GM13976 (cell line): ENCODE data around the gene P4HTM.

Experiments used
- DNase-seq: peaks from one replicate; pipeline ENCODE4 v3.0.0; 2012; ENCODE audit warnings: low spot score
- in situ Hi-C: fragments of 300-500 bp; cut with MboI; formaldehyde crosslinking; loops from one replicate; pipeline ENCODE4 v1.12.0; 2022; ENCODE audit warnings: low sequenced_read_pairs, mixed read lengths, inconsistent platforms; ENCODE audit not compliant: unreplicated experiment
- TF ChIP-seq, protein P1 (sequence below): IDR thresholded peaks from 2 replicates; pipeline ENCODE4 v1.5.1; 2012; ENCODE audit warnings: borderline replicate concordance, mild to moderate bottlenecking; ENCODE audit not compliant: insufficient read depth; ENCODE audit errors: extremely low read depth, missing control alignments, control extremely low read depth

Gene P4HTM

GRCh38 chr3:49017971-49018706 is 28.1 kb downstream of the P4HTM start, which contains the start of gene DALRD3:
DALRD3 (minus strand) TSS chr3:49018580; CDS start chr3:49018564, 16 bp downstream.
- TF ChIP-seq, protein P1, sequence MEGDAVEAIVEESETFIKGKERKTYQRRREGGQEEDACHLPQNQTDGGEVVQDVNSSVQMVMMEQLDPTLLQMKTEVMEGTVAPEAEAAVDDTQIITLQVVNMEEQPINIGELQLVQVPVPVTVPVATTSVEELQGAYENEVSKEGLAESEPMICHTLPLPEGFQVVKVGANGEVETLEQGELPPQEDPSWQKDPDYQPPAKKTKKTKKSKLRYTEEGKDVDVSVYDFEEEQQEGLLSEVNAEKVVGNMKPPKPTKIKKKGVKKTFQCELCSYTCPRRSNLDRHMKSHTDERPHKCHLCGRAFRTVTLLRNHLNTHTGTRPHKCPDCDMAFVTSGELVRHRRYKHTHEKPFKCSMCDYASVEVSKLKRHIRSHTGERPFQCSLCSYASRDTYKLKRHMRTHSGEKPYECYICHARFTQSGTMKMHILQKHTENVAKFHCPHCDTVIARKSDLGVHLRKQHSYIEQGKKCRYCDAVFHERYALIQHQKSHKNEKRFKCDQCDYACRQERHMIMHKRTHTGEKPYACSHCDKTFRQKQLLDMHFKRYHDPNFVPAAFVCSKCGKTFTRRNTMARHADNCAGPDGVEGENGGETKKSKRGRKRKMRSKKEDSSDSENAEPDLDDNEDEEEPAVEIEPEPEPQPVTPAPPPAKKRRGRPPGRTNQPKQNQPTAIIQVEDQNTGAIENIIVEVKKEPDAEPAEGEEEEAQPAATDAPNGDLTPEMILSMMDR = no peak
- in situ Hi-C loops = no loop called here
- peak; percentile 89 for DNase-seq

DNA sequence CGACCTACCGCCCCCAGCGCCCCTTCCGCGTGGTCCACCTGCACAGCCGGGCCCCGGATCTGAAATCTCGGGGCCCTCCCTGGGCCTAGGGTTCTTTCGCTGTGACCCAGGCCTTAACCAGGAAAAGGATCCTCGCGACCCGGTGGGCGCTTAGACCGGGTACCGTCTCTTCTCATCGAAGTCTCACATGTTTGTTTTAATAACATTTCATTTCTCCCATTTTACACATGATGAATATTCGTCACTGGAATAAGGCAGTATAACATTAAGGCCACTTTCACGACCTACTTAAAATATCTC is 28.6 kb downstream of the P4HTM start:
- no peak for DNase-seq
- in situ Hi-C loops = no loop called here
- TF ChIP-seq, protein P1 = no peak

- TF ChIP-seq, protein P1 = no peak
- no peak for DNase-seq
- in situ Hi-C loops = no loop called here
These were observed 29.9 kb downstream of the P4HTM start for GRCh38 chr3:49019941-49020329.

GRCh38 chr3:49020330-49021212 is 30.5 kb downstream of the P4HTM start:
- peak; percentile 72 for DNase-seq
- in situ Hi-C loops = no loop called here
- TF ChIP-seq, protein P1 = peak; percentile 12

DNA sequence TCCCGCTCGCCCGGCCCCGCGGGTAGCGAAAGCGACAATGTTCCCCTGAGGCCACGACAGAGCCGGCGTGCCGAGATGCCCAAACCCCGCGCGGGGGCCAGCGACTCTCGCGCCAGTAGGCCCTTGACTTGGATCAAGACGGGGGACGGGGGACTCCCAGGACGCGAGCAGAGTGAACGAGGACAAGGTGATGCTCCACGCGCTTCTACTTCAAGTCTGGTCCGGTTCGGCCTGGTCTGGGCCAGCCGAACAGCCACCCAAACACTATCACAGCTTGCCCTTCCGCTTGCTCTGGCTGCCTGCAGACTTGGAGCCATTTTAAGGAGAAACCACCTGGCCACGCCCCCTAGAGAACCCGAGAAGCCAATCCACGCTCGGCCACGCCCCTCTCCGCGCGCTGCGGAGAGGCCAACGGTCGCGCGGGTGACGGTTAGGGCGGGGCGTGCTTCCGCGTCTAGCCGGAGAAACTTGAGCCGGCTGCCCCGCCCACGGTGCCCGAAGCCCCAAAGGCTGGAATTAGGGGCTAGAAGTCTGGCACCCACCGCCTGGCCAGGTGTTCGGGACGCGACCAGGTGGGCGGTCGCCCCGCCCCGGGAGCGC is 31.3 kb downstream of the P4HTM start:
- in situ Hi-C loops = no loop called here
- peak; percentile 96 for DNase-seq
- TF ChIP-seq, protein P1 = no peak

- peak; percentile 91 for DNase-seq
- TF ChIP-seq, protein P1 = peak; percentile 99
- in situ Hi-C loops = no loop called here
These were observed 32.0 kb downstream of the P4HTM start, which contains the start of gene NDUFAF3 for GRCh38 chr3:49021813-49022687. NDUFAF3 (plus strand) TSS chr3:49022121; CDS start chr3:49022145, 24 bp downstream.
